Astrocyte (in vitro differentiated cells and primary cell): ENCODE results near the gene OR4F15. TPM values are rescaled to one million over a fixed set of nuclear protein-coding genes. Genes with fewer than 3 reads are reported as not detected.

ENCODE experiments used
- DNase-seq: peaks from one replicate; pipeline ENCODE4 v3.0.0-alpha.2; 2010; ENCODE audit warnings: low read depth
- FAIRE-seq: peaks from 2 replicates; lab custom pipeline; 2011; peaks lifted over from hg19 to GRCh38; lab: Jason Lieb, UNC
- H2AFZ ChIP-seq: 2 replicates; pipeline ENCODE4 v1.6.0; 2012; ENCODE audit warnings: low read depth, low read length, inconsistent platforms
- H3K27ac ChIP-seq: 2 replicates; pipeline ENCODE4 v1.5.1; 2011; ENCODE audit warnings: low read depth, low read length, inconsistent platforms
- H3K27me3 ChIP-seq: 2 replicates; pipeline ENCODE4 v1.6.0; 2011; ENCODE audit warnings: low read length, inconsistent platforms; ENCODE audit not compliant: insufficient read depth
- H3K36me3 ChIP-seq: 2 replicates; pipeline ENCODE4 v1.5.1; 2011; ENCODE audit warnings: low read length, inconsistent platforms; ENCODE audit not compliant: insufficient read depth
- H3K4me1 ChIP-seq: 2 replicates; pipeline ENCODE4 v1.5.1; 2011; ENCODE audit warnings: low read length, inconsistent platforms; ENCODE audit not compliant: insufficient read depth
- H3K4me2 ChIP-seq: 2 replicates; pipeline ENCODE4 v1.6.0; 2012; ENCODE audit warnings: low read length, inconsistent platforms
- H3K4me3 ChIP-seq: 2 replicates; pipeline ENCODE4 v1.5.1; 2011; ENCODE audit warnings: low read depth, mild to moderate bottlenecking, low read length, inconsistent platforms; ENCODE audit not compliant: insufficient read depth
- H3K79me2 ChIP-seq: 2 replicates; pipeline ENCODE4 v1.6.0; 2012; ENCODE audit warnings: mild to moderate bottlenecking, low read length, inconsistent platforms; ENCODE audit not compliant: insufficient read depth
- H3K9ac ChIP-seq: 2 replicates; pipeline ENCODE4 v1.6.0; 2012; ENCODE audit warnings: mild to moderate bottlenecking, low read length, inconsistent platforms
- H3K9me3 ChIP-seq: 2 replicates; pipeline ENCODE4 v1.5.1; 2012; ENCODE audit warnings: low read depth, mild to moderate bottlenecking, low read length, inconsistent platforms; ENCODE audit not compliant: insufficient read depth
- H4K20me1 ChIP-seq: 2 replicates; pipeline ENCODE4 v1.6.0; 2012; ENCODE audit warnings: low read length, inconsistent platforms; ENCODE audit not compliant: insufficient read depth
- H3K27ac Mint-ChIP-seq: one replicate; pipeline ENCODE4 v1.8.0; 2021; ENCODE audit warnings: mild to moderate bottlenecking, mixed read lengths; ENCODE audit not compliant: unreplicated experiment
- H3K27me3 Mint-ChIP-seq: one replicate; pipeline ENCODE4 v1.8.0; 2021; ENCODE audit warnings: low read depth, mixed read lengths; ENCODE audit not compliant: unreplicated experiment
- H3K36me3 Mint-ChIP-seq: one replicate; pipeline ENCODE4 v1.8.0; 2021; ENCODE audit warnings: low read depth, mixed read lengths; ENCODE audit not compliant: unreplicated experiment
- H3K4me1 Mint-ChIP-seq: one replicate; pipeline ENCODE4 v1.8.0; 2021; ENCODE audit warnings: low read depth, mixed read lengths; ENCODE audit not compliant: unreplicated experiment
- H3K4me3 Mint-ChIP-seq: one replicate; pipeline ENCODE4 v1.8.0; 2021; ENCODE audit warnings: mild to moderate bottlenecking, moderate library complexity, mixed read lengths; ENCODE audit not compliant: unreplicated experiment
- H3K9me3 Mint-ChIP-seq: one replicate; pipeline ENCODE4 v1.8.0; 2021; ENCODE audit warnings: mild to moderate bottlenecking, mixed read lengths; ENCODE audit not compliant: unreplicated experiment
- CTCF ChIP-seq: IDR thresholded peaks from 2 replicates; pipeline ENCODE4 v1.5.1; 2011; ENCODE audit warnings: low read depth, mild to moderate bottlenecking, inconsistent platforms, low read length, moderate library complexity; ENCODE audit not compliant: insufficient read depth
- EZH2 ChIP-seq: IDR thresholded peaks from 2 replicates; pipeline ENCODE4 v1.6.1; 2012; ENCODE audit warnings: mild to moderate bottlenecking, low read length, inconsistent platforms; ENCODE audit not compliant: insufficient read depth
- total RNA-seq: library from RNA; stranded (reverse); gene quantifications from 2 replicates; pipeline ENCODE4 v1.2.1, GENCODE V29; 2021

The OR4F15 gene
- total RNA-seq, 1 donor from 2014 or later: not detected

DNA sequence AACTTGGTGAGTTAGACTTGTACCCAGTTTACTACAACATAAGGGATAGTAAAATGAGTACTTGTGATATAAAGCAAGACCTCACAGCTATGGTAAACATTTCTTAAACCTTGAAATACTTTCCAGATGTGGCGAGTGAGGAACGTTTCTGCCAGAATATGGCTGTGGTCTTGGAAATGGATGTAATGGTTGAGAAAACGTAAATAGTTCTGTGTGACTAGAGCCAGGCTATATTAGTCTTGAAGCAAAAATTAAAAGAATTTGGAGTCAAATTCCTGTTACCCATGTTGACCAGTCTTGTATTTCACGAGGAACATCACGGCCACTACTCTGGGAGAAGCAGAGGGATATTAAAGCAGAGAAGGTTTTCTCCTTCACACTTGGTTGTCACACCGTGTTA lies 15.3 kb downstream of the OR4F15 start:
- H3K4me2 ChIP-seq: no peak overlapping the region
- H2AFZ ChIP-seq: no peak overlapping the region
- DNase-seq: peak; percentile 49
- no peaks in the 10 kb centered on the region for H3K79me2 ChIP-seq
- Mint-ChIP-seq H3K36me3 (no peaks in the 10 kb centered on the region), H3K4me3 (no peak overlapping the region), H3K4me1 (no peaks in the 10 kb centered on the region), H3K27me3 (peaks cover under 1% of the 10 kb centered on the region), H3K27ac (no peak overlapping the region), H3K9me3 (no peaks in the 10 kb centered on the region)
- no peaks in the 10 kb centered on the region for H3K4me1 ChIP-seq
- no peak overlapping the region for H3K4me3 ChIP-seq
- no peaks in the 10 kb centered on the region for H3K9me3 ChIP-seq
- FAIRE-seq: no peak
- TF ChIP-seq EZH2 (no peak), CTCF (no peak)
- no peak overlapping the region for H3K9ac ChIP-seq
- H3K36me3 ChIP-seq: no peaks in the 10 kb centered on the region
- H3K27ac ChIP-seq: no peak overlapping the region
- no peaks in the 10 kb centered on the region for H4K20me1 ChIP-seq
- no peaks in the 10 kb centered on the region for H3K27me3 ChIP-seq

GRCh38 chr15:101828774-101829173 lies 16.8 kb downstream of the OR4F15 start:
- Histone ChIP-seq H4K20me1 (no peaks in the 10 kb centered on the region), H3K9ac (no peak overlapping the region), H3K36me3 (no peaks in the 10 kb centered on the region), H3K27ac (no peak overlapping the region), H3K4me3 (no peak overlapping the region), H3K27me3 (no peaks in the 10 kb centered on the region), H3K4me1 (no peaks in the 10 kb centered on the region), H3K79me2 (no peaks in the 10 kb centered on the region), H3K9me3 (no peaks in the 10 kb centered on the region), H3K4me2 (no peak overlapping the region), H2AFZ (no peak overlapping the region)
- H3K27ac Mint-ChIP-seq: no peak overlapping the region
- FAIRE-seq (no peak), DNase-seq (no peak)
- TF ChIP-seq CTCF (no peak), EZH2 (no peak)
- H3K9me3 Mint-ChIP-seq: no peaks in the 10 kb centered on the region
- H3K4me3 Mint-ChIP-seq: no peak overlapping the region
- H3K27me3 Mint-ChIP-seq: no peaks in the 10 kb centered on the region
- H3K4me1 Mint-ChIP-seq: no peaks in the 10 kb centered on the region
- no peaks in the 10 kb centered on the region for H3K36me3 Mint-ChIP-seq

DNA sequence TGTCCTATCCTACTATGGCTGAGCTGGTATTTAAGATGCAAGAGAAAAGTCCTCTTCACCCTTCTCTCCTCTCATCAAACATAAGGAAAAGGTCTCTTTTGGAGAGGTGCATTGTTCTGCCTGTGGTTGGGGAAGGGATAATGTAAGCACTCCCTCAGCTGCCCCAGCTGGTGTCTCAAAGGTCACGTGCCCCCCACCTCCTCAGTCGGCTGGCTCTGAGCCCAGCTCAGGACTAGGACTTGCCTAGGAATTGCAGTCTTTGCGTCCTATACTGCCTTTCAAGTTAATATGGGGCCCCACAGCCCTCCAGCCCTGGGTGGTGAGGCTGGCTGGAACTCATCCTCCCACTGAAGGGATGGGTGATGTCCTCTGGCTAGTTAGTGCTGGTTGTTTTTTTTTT lies 29.7 kb downstream of the OR4F15 start:
- no peaks in the 10 kb centered on the region for H3K36me3 ChIP-seq
- TF ChIP-seq EZH2 (no peak), CTCF (no peak)
- H3K9ac ChIP-seq: no peak overlapping the region
- H3K4me3 ChIP-seq: no peak overlapping the region
- H3K4me1 Mint-ChIP-seq: no peaks in the 10 kb centered on the region
- H3K36me3 Mint-ChIP-seq: no peaks in the 10 kb centered on the region
- no peaks in the 10 kb centered on the region for H3K9me3 ChIP-seq
- H3K27me3 Mint-ChIP-seq: no peaks in the 10 kb centered on the region
- H3K4me1 ChIP-seq: no peaks in the 10 kb centered on the region
- no peaks in the 10 kb centered on the region for H3K79me2 ChIP-seq
- H3K4me2 ChIP-seq: no peak overlapping the region
- H2AFZ ChIP-seq: no peak overlapping the region
- H3K27ac ChIP-seq: no peak overlapping the region
- no peak for FAIRE-seq
- H4K20me1 ChIP-seq: no peaks in the 10 kb centered on the region
- no peak overlapping the region for H3K4me3 Mint-ChIP-seq
- no peak for DNase-seq
- H3K27ac Mint-ChIP-seq: no peak overlapping the region
- no peaks in the 10 kb centered on the region for H3K27me3 ChIP-seq
- peaks cover 4% of the 10 kb centered on the region for H3K9me3 Mint-ChIP-seq
